ENCODE data around the gene EEF1AKMT3. TPM values are rescaled to one million over a fixed set of nuclear protein-coding genes. Genes with fewer than 3 reads are reported as not detected.
A peak's percentile ranks its signal among the peaks of the same experiment; 100 is the strongest.
"Not testable (repeated sequence)": the region's sequence is repeated elsewhere in the genome, so short reads cannot be mapped to it uniquely, and the experiment has no call there.

Gene EEF1AKMT3
- total and polyA plus RNA-seq, 2 donors = 1.3 to 2.4 TPM

DNA sequence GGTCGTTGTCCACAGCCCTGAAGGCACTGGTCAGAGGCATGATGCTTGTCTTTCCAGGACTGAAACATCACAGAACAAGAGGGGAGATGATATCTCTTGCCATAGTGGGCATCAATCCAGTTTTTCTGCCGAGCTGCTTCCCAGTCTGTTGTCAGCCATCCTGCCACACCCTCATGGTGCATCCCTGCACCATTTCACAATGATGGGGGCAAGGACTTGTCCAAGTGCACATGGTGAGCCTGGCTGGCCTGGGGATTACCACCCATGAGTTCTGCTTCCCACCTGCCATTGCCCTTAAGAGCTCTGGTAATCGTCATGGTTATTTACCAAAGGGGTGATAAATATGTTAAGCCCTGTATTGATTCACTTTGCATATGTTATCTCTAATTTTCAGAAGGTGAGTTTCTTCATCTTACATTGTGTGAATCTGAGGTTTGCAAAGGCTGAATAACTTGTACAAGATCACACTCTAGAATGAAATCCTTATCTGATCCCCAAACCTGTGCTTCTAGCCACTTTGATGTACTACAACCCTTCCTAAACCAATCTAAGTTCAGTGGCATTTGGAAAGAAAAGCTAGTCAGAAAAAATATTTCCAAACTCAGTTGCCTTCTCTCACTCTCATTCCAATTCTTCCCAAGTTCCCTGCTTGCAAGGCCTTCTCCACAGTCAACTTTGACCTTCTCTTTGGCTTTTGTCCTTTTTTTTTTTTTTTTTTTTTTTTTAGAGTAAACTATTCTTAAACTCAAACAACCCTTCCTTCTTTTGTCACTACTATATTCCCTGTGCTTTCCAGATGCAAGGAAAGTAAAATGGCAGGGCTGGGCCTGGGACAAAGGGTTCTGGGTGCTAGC is 43.8 kb downstream of the EEF1AKMT3 start:
- Histone ChIP-seq H3K27me3 (ENCODE audit: control insufficient read depth in 2 of 2, insufficient read depth in 1 of 2, low read length in 1 of 2) (no peaks in the 10 kb centered on the region), H3K9me3 (ENCODE audit: control insufficient read depth in 2 of 2, insufficient read depth in 1 of 2, low read length in 1 of 2) (no peaks in the 10 kb centered on the region), H3K36me3 (ENCODE audit: control insufficient read depth in 2 of 2, insufficient read depth in 2 of 2, low read length in 1 of 2) (peaks cover 14 to 32% of the 10 kb centered on the region in 2 donors), H3K4me1 (ENCODE audit: control insufficient read depth in 2 of 2, insufficient read depth in 2 of 2, low read length in 2 of 2) (peaks cover 4 to 11% of the 10 kb centered on the region in 2 donors), H3K27ac (ENCODE audit: low read depth in 1 of 2, low read length in 1 of 2) (no peak overlapping the region), H3K4me3 (ENCODE audit: low read length in 2 of 2) (no peak overlapping the region)
- WGBS = 91% methylated on average over 3 of the region's 3 CpGs
- DNase-seq (ENCODE audit: low read depth in 6 of 9, low spot score in 9 of 9) = no peak

DNA sequence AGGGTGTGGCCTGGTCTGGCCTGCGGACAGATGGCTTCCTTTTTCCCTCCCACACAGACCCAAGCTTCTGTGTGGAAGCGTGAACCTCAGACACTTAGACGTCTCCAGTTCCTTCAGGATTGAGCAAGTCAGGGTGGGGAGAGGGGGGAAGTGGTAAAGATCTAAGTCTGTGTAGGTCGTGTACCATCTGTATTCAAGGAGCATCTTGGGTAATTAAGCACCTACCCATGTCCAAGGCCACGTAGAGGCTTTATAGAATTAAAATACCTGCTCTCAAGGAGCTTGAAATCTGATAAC is 44.4 kb downstream of the EEF1AKMT3 start:
- Histone ChIP-seq H3K9me3 (ENCODE audit: control insufficient read depth in 2 of 2, insufficient read depth in 1 of 2, low read length in 1 of 2) (no peaks in the 10 kb centered on the region), H3K4me3 (ENCODE audit: low read length in 2 of 2) (no peak overlapping the region), H3K4me1 (ENCODE audit: control insufficient read depth in 2 of 2, insufficient read depth in 2 of 2, low read length in 2 of 2) (peaks cover 4 to 11% of the 10 kb centered on the region in 2 donors), H3K27me3 (ENCODE audit: control insufficient read depth in 2 of 2, insufficient read depth in 1 of 2, low read length in 1 of 2) (no peaks in the 10 kb centered on the region), H3K36me3 (ENCODE audit: control insufficient read depth in 2 of 2, insufficient read depth in 2 of 2, low read length in 1 of 2) (peaks cover 20 to 38% of the 10 kb centered on the region in 2 donors), H3K27ac (ENCODE audit: low read depth in 1 of 2, low read length in 1 of 2) (no peak overlapping the region)
- WGBS = 81% methylated on average over 5 of the region's 5 CpGs
- DNase-seq (ENCODE audit: low read depth in 6 of 9, low spot score in 9 of 9) = no peak

DNA sequence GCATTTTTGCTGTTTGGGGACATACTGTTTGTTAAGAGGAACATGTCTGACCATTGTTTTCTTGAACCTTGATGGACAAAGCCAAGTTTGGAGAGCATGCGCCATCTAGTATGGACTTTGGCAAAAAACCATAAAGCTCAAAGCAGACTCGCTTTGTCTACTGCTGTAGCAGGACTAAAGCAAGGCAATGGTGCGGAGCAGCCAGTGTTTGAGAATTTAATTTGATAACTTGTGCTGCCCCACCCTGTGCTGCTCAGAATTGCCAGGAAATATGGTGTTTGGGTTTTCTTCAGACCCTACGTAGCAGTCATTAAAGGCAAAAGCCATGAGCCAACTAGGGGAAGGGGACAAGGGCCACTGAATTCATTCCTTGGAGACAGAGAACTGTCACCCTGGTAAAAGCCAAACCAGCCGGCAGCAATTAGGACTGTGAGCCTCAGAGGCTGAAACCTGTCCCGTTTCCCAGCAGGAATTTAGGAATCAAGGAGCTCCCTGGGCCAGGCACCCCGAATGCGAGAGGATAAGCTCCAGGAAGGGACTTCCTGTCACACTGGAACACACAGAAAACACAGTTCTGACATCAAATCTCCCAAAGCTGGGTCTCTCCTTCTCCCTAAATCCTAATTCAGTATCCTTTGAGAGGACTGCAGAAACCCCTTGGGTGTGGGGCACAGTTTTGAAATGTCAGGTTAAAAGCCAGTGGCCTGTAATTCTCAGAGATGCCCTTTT is 45.0 kb downstream of the EEF1AKMT3 start:
- WGBS = 95% methylated on average over 8 of the region's 8 CpGs

DNA sequence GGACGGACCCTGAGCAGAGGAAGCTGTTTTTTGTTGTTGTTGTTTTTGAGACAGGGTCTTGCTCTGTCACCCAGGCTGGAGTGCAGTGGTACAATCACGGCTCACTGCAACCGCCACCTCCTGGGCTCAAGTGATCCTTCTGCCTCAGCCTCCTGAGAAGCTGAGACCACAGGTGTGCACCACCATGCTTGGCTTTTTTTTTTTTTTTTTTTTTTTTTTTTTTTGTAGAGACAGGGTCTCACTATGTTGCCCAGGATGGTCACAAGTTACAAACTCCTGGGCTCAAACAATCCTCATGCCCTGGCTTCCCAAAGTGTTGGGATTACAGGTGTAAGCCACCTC is 45.5 kb downstream of the EEF1AKMT3 start:
- not testable (repeated sequence) for H3K9me3 ChIP-seq (ENCODE audit: control insufficient read depth in 2 of 2, insufficient read depth in 1 of 2, low read length in 1 of 2); DNase-seq (ENCODE audit: low read depth in 6 of 9, low spot score in 9 of 9); H3K27me3 ChIP-seq (ENCODE audit: control insufficient read depth in 2 of 2, insufficient read depth in 1 of 2, low read length in 1 of 2); H3K4me3 ChIP-seq (ENCODE audit: low read length in 2 of 2)
- 98% methylated on average over 3 of the region's 3 CpGs for WGBS
- Histone ChIP-seq H3K27ac (ENCODE audit: low read depth in 1 of 2, low read length in 1 of 2) (peak overlapping the region in 1 of 2 donors; percentile 34), H3K36me3 (ENCODE audit: control insufficient read depth in 2 of 2, insufficient read depth in 2 of 2, low read length in 1 of 2) (peaks cover 31 to 49% of the 10 kb centered on the region in 2 donors), H3K4me1 (ENCODE audit: control insufficient read depth in 2 of 2, insufficient read depth in 2 of 2, low read length in 2 of 2) (peaks cover 4 to 11% of the 10 kb centered on the region in 2 donors)

More for the DNA sequence above, 45.0 kb downstream of the EEF1AKMT3 start:
- Histone ChIP-seq H3K27me3 (ENCODE audit: control insufficient read depth in 2 of 2, insufficient read depth in 1 of 2, low read length in 1 of 2) (no peaks in the 10 kb centered on the region), H3K27ac (ENCODE audit: low read depth in 1 of 2, low read length in 1 of 2) (peak overlapping the region; percentile 34 to 60), H3K4me3 (ENCODE audit: low read length in 2 of 2) (no peak overlapping the region), H3K4me1 (ENCODE audit: control insufficient read depth in 2 of 2, insufficient read depth in 2 of 2, low read length in 2 of 2) (peaks cover 4 to 11% of the 10 kb centered on the region in 2 donors), H3K36me3 (ENCODE audit: control insufficient read depth in 2 of 2, insufficient read depth in 2 of 2, low read length in 1 of 2) (peaks cover 26 to 44% of the 10 kb centered on the region in 2 donors), H3K9me3 (ENCODE audit: control insufficient read depth in 2 of 2, insufficient read depth in 1 of 2, low read length in 1 of 2) (no peaks in the 10 kb centered on the region)
- no peak for DNase-seq (ENCODE audit: low read depth in 6 of 9, low spot score in 9 of 9)

DNA sequence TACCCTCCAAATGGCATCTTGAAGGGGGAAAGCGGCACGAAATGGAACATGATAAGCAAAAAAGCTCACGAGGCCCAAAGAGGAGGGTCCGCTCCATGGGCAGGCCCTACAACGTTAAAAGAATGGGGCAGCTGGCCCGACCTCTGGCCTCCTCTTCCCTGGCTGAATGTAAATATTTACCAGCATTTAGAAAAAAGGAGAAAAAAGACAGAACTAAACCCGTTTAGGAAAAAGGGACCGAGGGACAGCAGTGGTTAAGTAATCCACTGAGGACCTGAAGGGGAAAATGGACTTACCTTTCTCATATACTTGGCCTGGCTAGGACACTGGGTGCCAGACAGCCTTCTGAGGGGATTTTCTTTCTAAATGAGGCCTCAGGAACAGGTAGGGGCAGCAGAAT is 47.7 kb downstream of the EEF1AKMT3 start:
- peaks cover 53 to 71% of the 10 kb centered on the region in 2 donors for H3K36me3 ChIP-seq (ENCODE audit: control insufficient read depth in 2 of 2, insufficient read depth in 2 of 2, low read length in 1 of 2)
- H3K27ac ChIP-seq (ENCODE audit: low read depth in 1 of 2, low read length in 1 of 2); H3K9me3 ChIP-seq (ENCODE audit: control insufficient read depth in 2 of 2, insufficient read depth in 1 of 2, low read length in 1 of 2); H3K27me3 ChIP-seq (ENCODE audit: control insufficient read depth in 2 of 2, insufficient read depth in 1 of 2, low read length in 1 of 2); H3K4me3 ChIP-seq (ENCODE audit: low read length in 2 of 2); DNase-seq (ENCODE audit: low read depth in 6 of 9, low spot score in 9 of 9): not testable (repeated sequence)
- WGBS = 96% methylated on average over 8 of the region's 8 CpGs
- H3K4me1 ChIP-seq (ENCODE audit: control insufficient read depth in 2 of 2, insufficient read depth in 2 of 2, low read length in 2 of 2) = peaks cover 4 to 11% of the 10 kb centered on the region in 2 donors

DNA sequence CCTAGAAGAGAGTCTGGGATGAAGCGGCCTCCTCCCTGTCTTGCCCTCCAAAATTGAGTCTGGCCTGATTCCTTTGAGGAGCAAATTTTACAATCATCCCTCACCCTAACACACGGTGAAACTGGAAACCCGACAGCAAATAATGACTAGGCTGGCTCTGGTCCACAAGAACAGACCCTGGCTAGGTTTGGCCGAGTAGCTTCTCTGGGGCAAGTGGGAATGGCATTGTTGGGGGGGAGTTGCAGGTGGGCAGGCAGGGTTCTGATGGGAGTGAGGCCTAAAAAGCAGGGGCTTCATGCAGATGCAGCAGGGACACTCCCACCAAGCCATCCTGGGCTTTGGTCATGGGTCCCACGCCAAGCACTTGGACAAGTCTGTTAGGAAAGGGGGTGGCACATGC is 48.6 kb downstream of the EEF1AKMT3 start:
- WGBS = 96% methylated on average over 5 of the region's 5 CpGs
- not testable (repeated sequence) for DNase-seq (ENCODE audit: low read depth in 6 of 9, low spot score in 9 of 9); H3K4me1 ChIP-seq (ENCODE audit: control insufficient read depth in 2 of 2, insufficient read depth in 2 of 2, low read length in 2 of 2); H3K9me3 ChIP-seq (ENCODE audit: control insufficient read depth in 2 of 2, insufficient read depth in 1 of 2, low read length in 1 of 2); H3K4me3 ChIP-seq (ENCODE audit: low read length in 2 of 2); H3K27ac ChIP-seq (ENCODE audit: low read depth in 1 of 2, low read length in 1 of 2); H3K27me3 ChIP-seq (ENCODE audit: control insufficient read depth in 2 of 2, insufficient read depth in 1 of 2, low read length in 1 of 2)
- H3K36me3 ChIP-seq (ENCODE audit: control insufficient read depth in 2 of 2, insufficient read depth in 2 of 2, low read length in 1 of 2) = peaks cover 62 to 76% of the 10 kb centered on the region in 2 donors

DNA sequence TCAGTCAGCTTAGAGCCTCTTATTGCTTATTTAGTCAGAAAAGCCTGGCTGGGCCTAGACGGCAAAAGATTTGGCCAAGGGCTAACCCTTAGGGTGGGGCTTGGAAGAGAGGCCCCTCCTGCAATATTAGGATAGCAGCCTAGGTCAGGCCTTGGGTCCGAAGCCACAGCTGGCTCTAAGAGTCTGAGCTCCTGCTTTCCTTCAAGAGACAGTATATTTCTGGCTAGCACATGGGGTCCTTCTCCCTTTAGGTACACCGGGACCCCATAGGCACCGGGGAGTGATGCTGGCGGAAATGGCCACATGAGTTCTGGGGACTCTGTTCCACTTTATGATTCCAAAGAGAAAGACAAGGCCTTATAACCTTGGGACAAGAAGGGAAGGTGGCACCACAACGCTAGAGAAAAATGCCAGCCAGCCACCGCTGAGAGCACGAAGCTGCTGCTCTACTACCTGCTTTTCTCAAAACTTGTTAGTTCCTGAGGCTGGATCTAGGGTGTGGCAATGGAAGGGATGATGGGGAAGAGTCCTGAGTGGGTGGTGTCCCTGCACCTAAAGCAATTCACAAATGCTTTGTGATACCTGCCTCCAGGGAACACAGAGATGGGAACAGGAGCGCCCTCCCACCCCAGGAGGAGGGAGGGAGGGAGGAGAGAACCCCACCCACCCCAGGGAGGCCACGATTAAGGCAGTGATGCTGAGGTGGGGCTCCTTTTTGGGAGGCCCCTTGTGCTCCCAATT is 49.2 kb downstream of the EEF1AKMT3 start:
- Histone ChIP-seq H3K27ac (ENCODE audit: low read depth in 1 of 2, low read length in 1 of 2) (no peak overlapping the region), H3K36me3 (ENCODE audit: control insufficient read depth in 2 of 2, insufficient read depth in 2 of 2, low read length in 1 of 2) (peaks cover 68 to 82% of the 10 kb centered on the region in 2 donors), H3K4me1 (ENCODE audit: control insufficient read depth in 2 of 2, insufficient read depth in 2 of 2, low read length in 2 of 2) (peaks cover 0 to 3% of the 10 kb centered on the region in 2 donors), H3K9me3 (ENCODE audit: control insufficient read depth in 2 of 2, insufficient read depth in 1 of 2, low read length in 1 of 2) (no peaks in the 10 kb centered on the region), H3K4me3 (ENCODE audit: low read length in 2 of 2) (no peak overlapping the region), H3K27me3 (ENCODE audit: control insufficient read depth in 2 of 2, insufficient read depth in 1 of 2, low read length in 1 of 2) (no peaks in the 10 kb centered on the region)
- DNase-seq (ENCODE audit: low read depth in 6 of 9, low spot score in 9 of 9) = no peak
- WGBS = 97% methylated on average over 10 of the region's 10 CpGs

DNA sequence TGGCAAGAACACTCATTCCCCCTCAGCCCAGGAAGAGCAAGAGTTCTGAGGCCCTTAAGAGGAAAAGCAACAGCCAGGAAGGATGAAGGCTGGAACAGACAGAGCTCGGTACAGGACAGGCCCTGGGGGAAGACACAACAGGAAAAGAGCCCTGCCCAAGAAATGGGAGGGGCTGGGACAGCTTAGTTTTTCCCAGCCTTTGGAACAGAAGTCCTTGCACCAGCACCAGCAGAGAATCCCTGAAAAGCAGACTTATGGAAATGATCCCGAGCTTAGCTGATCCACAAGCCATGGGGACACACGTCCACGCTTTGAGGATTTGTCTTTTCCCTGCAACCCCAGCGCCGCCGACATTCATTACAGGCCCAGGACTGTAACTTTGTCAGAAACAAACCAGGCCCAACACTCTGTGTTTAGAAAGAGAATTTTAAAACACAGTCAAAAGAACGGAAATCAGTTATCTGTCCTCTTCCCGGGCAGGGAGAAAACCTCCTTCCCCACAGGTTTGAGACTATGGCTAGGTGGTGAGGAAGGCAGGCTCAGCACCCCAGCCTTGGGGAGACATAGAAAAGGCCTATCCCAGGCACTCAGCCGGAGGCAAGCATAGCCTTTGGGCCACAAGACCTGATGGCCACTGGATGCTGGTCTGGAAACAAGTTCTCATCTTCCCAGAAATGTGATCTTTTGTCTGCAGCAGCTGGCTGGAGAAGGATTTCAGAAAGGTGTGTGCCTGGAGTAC is 50.1 kb downstream of the EEF1AKMT3 start:
- H3K36me3 ChIP-seq (ENCODE audit: control insufficient read depth in 2 of 2, insufficient read depth in 2 of 2, low read length in 1 of 2) = peaks cover 77 to 92% of the 10 kb centered on the region in 2 donors
- no peaks in the 10 kb centered on the region for H3K9me3 ChIP-seq (ENCODE audit: control insufficient read depth in 2 of 2, insufficient read depth in 1 of 2, low read length in 1 of 2)
- WGBS = 97% methylated on average over 10 of the region's 10 CpGs
- H3K27me3 ChIP-seq (ENCODE audit: control insufficient read depth in 2 of 2, insufficient read depth in 1 of 2, low read length in 1 of 2) = no peaks in the 10 kb centered on the region
- no peaks in the 10 kb centered on the region for H3K4me1 ChIP-seq (ENCODE audit: control insufficient read depth in 2 of 2, insufficient read depth in 2 of 2, low read length in 2 of 2)
- DNase-seq (ENCODE audit: low read depth in 6 of 9, low spot score in 9 of 9) = no peak
- no peak overlapping the region for H3K4me3 ChIP-seq (ENCODE audit: low read length in 2 of 2)
- peak overlapping the region in 1 of 2 donors; percentile 20 for H3K27ac ChIP-seq (ENCODE audit: low read depth in 1 of 2, low read length in 1 of 2)
